IMR-90 (cell line): ENCODE results near the gene LRP1B. TPM values are rescaled to one million over a fixed set of nuclear protein-coding genes. Genes with fewer than 3 reads are reported as not detected.

Experiments
- ATAC-seq: fragments of 200-7000 bp; cut with Tn5 transposase; 2 replicates; pipeline ENCODE4 v1.9.1; 2020; ENCODE audit warnings: low read depth, mild to moderate bottlenecking, moderate library complexity
- BruUV-seq: library from RNA; stranded (reverse); fragments of 400-500 nt; replicated peaks from 2 replicates; lab custom pipeline; 2021; lab: Mats Ljungman, UMichigan
- CTCF ChIA-PET: fragments of 300-600 bp; formaldehyde crosslinking; extraction: SDS; loops from one replicate; lab custom pipeline; 2021; ENCODE audit warnings: antibody characterized with exemption; lab: Yijun Ruan, JAX
- POLR2A ChIA-PET: fragments of 300-600 bp; sonication (Branson Sonifier 250); formaldehyde crosslinking; loops from one replicate; lab custom pipeline; 2022; ENCODE audit warnings: antibody characterized with exemption; ENCODE audit not compliant: unreplicated experiment; lab: Charles Lee
- DNase-seq: peaks from one replicate; pipeline ENCODE4 v3.0.0; 2013
- H2AFZ ChIP-seq: replicated peaks from 2 replicates; pipeline ENCODE3; 2013; ENCODE audit warnings: low read length, mild to moderate bottlenecking; ENCODE audit not compliant: poor library complexity
- H2AK5ac ChIP-seq: 2 replicates; pipeline ENCODE4 v1.6.1; 2013; ENCODE audit warnings: low read depth, low read length, inconsistent platforms
- H2AK9ac ChIP-seq: replicated peaks from 2 replicates; pipeline ENCODE3; 2013; ENCODE audit warnings: mild to moderate bottlenecking, low read depth, low read length, moderate library complexity; ENCODE audit not compliant: poor library complexity
- H2BK120ac ChIP-seq: 2 replicates; pipeline ENCODE4 v1.6.1; 2013; ENCODE audit warnings: low read depth, low read length, inconsistent platforms
- H2BK15ac ChIP-seq: 3 replicates; pipeline ENCODE4 v1.6.1; 2013; ENCODE audit warnings: low read depth, low read length, inconsistent platforms
- H2BK20ac ChIP-seq: 2 replicates; pipeline ENCODE4 v1.6.1; 2013; ENCODE audit warnings: low read depth, mild to moderate bottlenecking, inconsistent platforms, low read length, moderate library complexity
- H2BK5ac ChIP-seq: 2 replicates; pipeline ENCODE4 v1.6.1; 2013; ENCODE audit warnings: mild to moderate bottlenecking, low read depth, low read length, inconsistent platforms; ENCODE audit not compliant: poor library complexity, severe bottlenecking
- H3K14ac ChIP-seq: replicated peaks from 2 replicates; pipeline ENCODE4 v1.6.1; 2013; ENCODE audit warnings: low read depth, low read length, inconsistent platforms
- H3K18ac ChIP-seq: 2 replicates; pipeline ENCODE4 v1.6.1; 2013; ENCODE audit warnings: low read depth, low read length, control low read depth
- H3K23ac ChIP-seq: 2 replicates; pipeline ENCODE4 v1.6.1; 2013; ENCODE audit warnings: low read depth, low read length, inconsistent platforms
- H3K27ac ChIP-seq: 2 replicates; pipeline ENCODE4 v1.5.1; 2013; ENCODE audit warnings: mild to moderate bottlenecking, control low read depth, low read length; ENCODE audit not compliant: insufficient read depth
- H3K27me3 ChIP-seq: 2 replicates; pipeline ENCODE4 v1.6.1; 2013; ENCODE audit warnings: low read length; ENCODE audit not compliant: control insufficient read depth, insufficient read depth
- H3K36me3 ChIP-seq: 2 replicates; pipeline ENCODE4 v1.6.1; 2013; ENCODE audit warnings: low read length, mixed read lengths; ENCODE audit not compliant: control insufficient read depth, insufficient read depth
- H3K4ac ChIP-seq: 2 replicates; pipeline ENCODE4 v1.6.1; 2013; ENCODE audit warnings: low read depth, low read length, inconsistent platforms
- H3K4me1 ChIP-seq: 2 replicates; pipeline ENCODE4 v1.6.1; 2013; ENCODE audit warnings: low read length, mixed read lengths; ENCODE audit not compliant: control insufficient read depth, insufficient read depth
- H3K4me2 ChIP-seq: 2 replicates; pipeline ENCODE4 v1.6.1; 2013; ENCODE audit warnings: low read depth, mild to moderate bottlenecking, control low read depth, low read length, moderate library complexity
- H3K4me3 ChIP-seq: 2 replicates; pipeline ENCODE4 v1.5.1; 2013; ENCODE audit warnings: low read depth, mild to moderate bottlenecking, control low read depth, low read length, moderate library complexity; ENCODE audit not compliant: insufficient read depth
- H3K56ac ChIP-seq: 2 replicates; pipeline ENCODE4 v1.6.1; 2013; ENCODE audit warnings: low read length, inconsistent platforms; ENCODE audit not compliant: insufficient read depth; ENCODE audit errors: extremely low read depth
- H3K79me1 ChIP-seq, 2 experiments: 2 replicates each; pipeline ENCODE4 v1.6.1; 2013; ENCODE audit warnings: low read length in 2 of 2, inconsistent platforms in 1 of 2, low read depth in 1 of 2
- H3K9ac ChIP-seq: 2 replicates; pipeline ENCODE4 v1.6.1; 2013; ENCODE audit warnings: low read depth, low read length, control low read depth
- H3K9me1 ChIP-seq: 2 replicates; pipeline ENCODE4 v1.6.1; 2013; ENCODE audit warnings: low read length, inconsistent platforms; ENCODE audit not compliant: insufficient read depth
- H3K9me3 ChIP-seq: 2 replicates; pipeline ENCODE4 v1.6.1; 2013; ENCODE audit warnings: low read length; ENCODE audit not compliant: control insufficient read depth, insufficient read depth
- H4K20me1 ChIP-seq: 2 replicates; pipeline ENCODE4 v1.6.1; 2013; ENCODE audit warnings: low read length, inconsistent platforms; ENCODE audit not compliant: insufficient read depth
- H4K5ac ChIP-seq: 2 replicates; pipeline ENCODE4 v1.6.1; 2013; ENCODE audit warnings: mild to moderate bottlenecking, low read depth, low read length, control low read depth
- H4K8ac ChIP-seq, 2 experiments: 2 replicates each; pipeline ENCODE4 v1.6.1; 2013; ENCODE audit warnings: low read depth in 2 of 2, low read length in 2 of 2, control low read depth in 1 of 2, inconsistent platforms in 1 of 2
- H4K91ac ChIP-seq: 2 replicates; pipeline ENCODE4 v1.6.1; 2013; ENCODE audit warnings: low read depth, low read length, inconsistent platforms; ENCODE audit not compliant: insufficient read depth
- BHLHE40 ChIP-seq: fragments of 150-350 bp; IDR thresholded peaks from 2 replicates; pipeline ENCODE4 v1.6.1; 2016; ENCODE audit warnings: mild to moderate bottlenecking, low read depth, low read length
- CHD1 ChIP-seq: IDR thresholded peaks from 2 replicates; pipeline ENCODE4 v1.6.1; 2012; ENCODE audit warnings: low read depth, low read length, improper control_type of control experiment
- MAFK ChIP-seq: IDR thresholded peaks from 2 replicates; pipeline ENCODE4 v1.6.1; 2012; ENCODE audit warnings: low read depth, low read length, improper control_type of control experiment
- MAZ ChIP-seq: IDR thresholded peaks from 2 replicates; pipeline ENCODE4 v1.6.1; 2012; ENCODE audit warnings: low read depth, mild to moderate bottlenecking, low read length, improper control_type of control experiment, moderate library complexity, borderline replicate concordance
- MXI1 ChIP-seq: IDR thresholded peaks from 2 replicates; pipeline ENCODE4 v1.6.1; 2012; ENCODE audit warnings: low read depth, mild to moderate bottlenecking, low read length, moderate library complexity, borderline replicate concordance
- POLR2A ChIP-seq: IDR thresholded peaks from 2 replicates; pipeline ENCODE4 v1.6.1; 2012; ENCODE audit warnings: mild to moderate bottlenecking, low read depth, low read length
- RCOR1 ChIP-seq: IDR thresholded peaks from 2 replicates; pipeline ENCODE4 v1.6.1; 2012; ENCODE audit warnings: mild to moderate bottlenecking, low read length, improper control_type of control experiment; ENCODE audit not compliant: insufficient replicate concordance
- RFX5 ChIP-seq: IDR thresholded peaks from 2 replicates; pipeline ENCODE4 v1.8.0; 2012; ENCODE audit warnings: low read depth, mild to moderate bottlenecking, low read length, moderate library complexity
- SMC3 ChIP-seq: fragments of 150-350 bp; IDR thresholded peaks from 2 replicates; pipeline ENCODE4 v1.6.1; 2016; ENCODE audit warnings: low read depth, mild to moderate bottlenecking, antibody characterized with exemption, low read length, moderate library complexity
- WGBS, 2 experiments: methylation state at CpG; one replicate each; pipeline versions ENCODE4 v1.1.5 to v1.1.7; 2013; ENCODE audit warnings: missing lambda C conversion rate in 2 of 2; ENCODE audit not compliant: insufficient read length in 1 of 2; ENCODE audit errors: extremely low coverage in 2 of 2; 5-methylcytosine and 5-hydroxymethylcytosine counted together
- dilution Hi-C: fragments of 300-500 bp; cut with HindIII; formaldehyde crosslinking; loops from one replicate; pipeline ENCODE4 v1.14.3; 2018; ENCODE audit warnings: low sequenced_read_pairs; ENCODE audit not compliant: unreplicated experiment
- in situ Hi-C: fragments of 300-500 bp; cut with MboI; formaldehyde crosslinking; loops from 3 replicates; pipeline ENCODE4 v1.14.3; 2019; ENCODE audit warnings: low sequenced_read_pairs, inconsistent platforms, mixed read lengths
- intact Hi-C: fragments of 100-400 bp; cut with micrococcal nuclease; formaldehyde crosslinking; loops from 2 replicates; pipeline ENCODE4 v1.10.0; 2022
- polyA plus RNA-seq, 3 experiments: library from polyadenylated mRNA; depleted of rRNA; stranded (reverse); fragments of >200 nt; gene quantifications; 2 replicates each; pipeline ENCODE4 v1.2.3, GENCODE V29; 2012; ENCODE audit warnings: low replicate concordance in 1 of 3
- total RNA-seq: library from RNA; depleted of rRNA; stranded (reverse); fragments of >200 nt; gene quantifications from 2 replicates; pipeline ENCODE4 v1.2.3, GENCODE V29; 2012
- TF ChIP-seq, protein P1 (sequence below): fragments of 150-350 bp; IDR thresholded peaks from 2 replicates; pipeline ENCODE4 v1.6.1; 2017; ENCODE audit warnings: mild to moderate bottlenecking, antibody characterized with exemption, low read length, low read depth
- TF ChIP-seq, protein P2 (sequence below): conservative IDR thresholded peaks from 2 replicates; pipeline ENCODE4 v1.5.1; 2012; ENCODE audit warnings: mild to moderate bottlenecking, low read depth, low read length, improper control_type of control experiment

The LRP1B gene
- total and polyA plus RNA-seq, 2 of the 4 experiments (the other 2 are of a cell fraction): under 0.01 to 0.02 TPM

DNA sequence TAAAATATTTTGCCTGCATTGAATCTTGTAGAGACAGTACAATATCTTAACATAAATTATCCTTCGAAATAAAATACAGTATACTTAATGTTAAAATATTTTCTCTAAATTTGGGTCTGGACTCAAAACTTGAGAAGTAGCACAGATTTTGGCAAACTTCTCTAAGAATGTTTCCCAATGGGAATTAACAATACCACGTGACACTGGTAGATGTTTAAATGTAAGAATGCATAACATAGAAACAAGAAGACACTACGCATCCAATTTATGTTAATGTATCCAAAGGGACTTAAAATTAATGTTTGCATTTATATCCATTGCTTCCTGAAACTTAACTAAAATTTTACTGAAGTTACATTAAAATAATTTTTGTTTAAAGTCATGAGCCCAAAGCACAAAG, 1460.9 kb downstream of the LRP1B start:
- no peaks in the 10 kb centered on the region for H3K4me1 ChIP-seq
- no peak overlapping the region for H3K4me2 ChIP-seq
- CTCF ChIA-PET: no interaction called here
- no CpG with 5 or more reads among the region's 3 CpGs for WGBS, 2 experiments
- no peak overlapping the region for H3K14ac ChIP-seq
- no peak overlapping the region for H3K4me3 ChIP-seq
- H3K79me1 ChIP-seq: no peaks in the 10 kb centered on the region
- no peak overlapping the region for H2AK9ac ChIP-seq
- no peak overlapping the region for H2BK15ac ChIP-seq
- no peak overlapping the region for H2BK120ac ChIP-seq
- no peak overlapping the region for H4K8ac ChIP-seq
- no peaks in the 10 kb centered on the region for H3K27me3 ChIP-seq
- TF ChIP-seq CHD1 (no peak), MAZ (no peak), RFX5 (no peak), RCOR1 (no peak), SMC3 (no peak), MXI1 (no peak), POLR2A (no peak), BHLHE40 (no peak), MAFK (no peak)
- TF ChIP-seq, protein P1, sequence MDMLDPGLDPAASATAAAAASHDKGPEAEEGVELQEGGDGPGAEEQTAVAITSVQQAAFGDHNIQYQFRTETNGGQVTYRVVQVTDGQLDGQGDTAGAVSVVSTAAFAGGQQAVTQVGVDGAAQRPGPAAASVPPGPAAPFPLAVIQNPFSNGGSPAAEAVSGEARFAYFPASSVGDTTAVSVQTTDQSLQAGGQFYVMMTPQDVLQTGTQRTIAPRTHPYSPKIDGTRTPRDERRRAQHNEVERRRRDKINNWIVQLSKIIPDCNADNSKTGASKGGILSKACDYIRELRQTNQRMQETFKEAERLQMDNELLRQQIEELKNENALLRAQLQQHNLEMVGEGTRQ: no peak
- TF ChIP-seq, protein P2, sequence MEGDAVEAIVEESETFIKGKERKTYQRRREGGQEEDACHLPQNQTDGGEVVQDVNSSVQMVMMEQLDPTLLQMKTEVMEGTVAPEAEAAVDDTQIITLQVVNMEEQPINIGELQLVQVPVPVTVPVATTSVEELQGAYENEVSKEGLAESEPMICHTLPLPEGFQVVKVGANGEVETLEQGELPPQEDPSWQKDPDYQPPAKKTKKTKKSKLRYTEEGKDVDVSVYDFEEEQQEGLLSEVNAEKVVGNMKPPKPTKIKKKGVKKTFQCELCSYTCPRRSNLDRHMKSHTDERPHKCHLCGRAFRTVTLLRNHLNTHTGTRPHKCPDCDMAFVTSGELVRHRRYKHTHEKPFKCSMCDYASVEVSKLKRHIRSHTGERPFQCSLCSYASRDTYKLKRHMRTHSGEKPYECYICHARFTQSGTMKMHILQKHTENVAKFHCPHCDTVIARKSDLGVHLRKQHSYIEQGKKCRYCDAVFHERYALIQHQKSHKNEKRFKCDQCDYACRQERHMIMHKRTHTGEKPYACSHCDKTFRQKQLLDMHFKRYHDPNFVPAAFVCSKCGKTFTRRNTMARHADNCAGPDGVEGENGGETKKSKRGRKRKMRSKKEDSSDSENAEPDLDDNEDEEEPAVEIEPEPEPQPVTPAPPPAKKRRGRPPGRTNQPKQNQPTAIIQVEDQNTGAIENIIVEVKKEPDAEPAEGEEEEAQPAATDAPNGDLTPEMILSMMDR: no peak
- intact Hi-C loops: no loop called here
- H4K91ac ChIP-seq: no peak overlapping the region
- POLR2A ChIA-PET: no interaction called here
- no peak overlapping the region for H3K27ac ChIP-seq
- no peak for DNase-seq
- no peak overlapping the region for H2BK5ac ChIP-seq
- H3K9me3 ChIP-seq: no peaks in the 10 kb centered on the region
- H2AFZ ChIP-seq: no peak overlapping the region
- H4K5ac ChIP-seq: no peak overlapping the region
- H3K9me1 ChIP-seq: no peaks in the 10 kb centered on the region
- H3K36me3 ChIP-seq: no peaks in the 10 kb centered on the region
- no peak overlapping the region for H3K9ac ChIP-seq
- H3K56ac ChIP-seq: no peak overlapping the region
- in situ Hi-C loops: no loop called here
- dilution Hi-C loops: no loop called here
- no peaks in the 10 kb centered on the region for H4K20me1 ChIP-seq
- no peak overlapping the region for H3K23ac ChIP-seq
- H2BK20ac ChIP-seq: no peak overlapping the region
- BruUV-seq: no TSS peak
- ATAC-seq: no peak
- H3K18ac ChIP-seq: no peak overlapping the region
- H3K4ac ChIP-seq: no peak overlapping the region
- no peak overlapping the region for H2AK5ac ChIP-seq
